ENCODE results near the gene ATXN3. TPM values are rescaled to one million over a fixed set of nuclear protein-coding genes. Genes with fewer than 3 reads are reported as not detected.
A peak's percentile ranks its signal among the peaks of the same experiment; 100 is the strongest.

ATXN3 gene
- total and polyA plus RNA-seq, 2 of the 13 experiments (the other 11 are each of a cell fraction or from before 2014, with no cell fraction given): 14.9 to 17.3 TPM

DNA sequence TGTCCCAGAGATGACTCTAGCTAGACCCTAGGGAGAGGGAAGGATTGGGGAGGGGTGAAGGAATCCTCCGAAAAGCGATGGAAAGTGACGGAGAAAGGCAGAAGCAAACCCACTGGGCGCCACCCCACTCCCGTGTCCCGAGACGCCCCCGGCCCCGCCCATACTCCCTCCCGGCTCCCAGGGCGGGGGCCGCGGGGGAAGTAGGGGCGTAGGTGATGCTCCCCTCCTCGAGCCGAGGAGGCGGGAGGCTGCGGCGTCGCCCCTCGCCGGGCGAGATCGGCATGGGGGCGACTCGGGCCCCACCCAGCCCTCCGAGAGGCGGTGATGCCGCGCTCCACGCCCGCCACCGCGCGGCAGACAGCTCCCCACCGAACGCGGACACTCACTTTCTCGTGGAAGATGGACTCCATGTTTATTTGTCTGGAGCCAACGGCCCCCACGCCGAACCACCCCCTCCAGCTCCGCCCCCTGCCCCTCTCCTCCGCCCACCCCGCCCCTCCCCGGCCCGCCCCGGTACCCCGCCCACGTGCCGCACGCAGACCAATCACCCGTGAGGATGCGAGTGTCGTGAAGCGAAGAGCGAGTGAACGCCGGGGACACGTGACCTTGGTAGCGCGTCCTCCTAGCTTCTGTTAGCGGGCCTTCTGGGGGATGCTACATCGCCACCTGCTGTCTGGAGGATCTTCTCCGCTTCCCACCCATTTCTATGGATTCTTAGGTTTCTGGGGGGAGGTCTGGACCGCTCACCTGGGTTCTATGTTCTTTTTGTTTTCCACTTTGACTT, at the start of gene ATXN3 (continued):
- TF ChIP-seq CREM (IDR thresholded peaks at IDR 0.05) (peak; percentile 51; the same call in 1 of the 2 replicates), CREM (CRISPR knock-in tag; IDR thresholded peaks at IDR 0.05) (no peak), MZF1 (CRISPR knock-in tag; IDR thresholded peaks at IDR 0.05; ENCODE audit: borderline replicate concordance) (no peak), HOXA9 (CRISPR knock-in tag; IDR thresholded peaks at IDR 0.05; ENCODE audit: borderline replicate concordance) (no peak), POLR2A (IDR thresholded peaks at IDR 0.05; ENCODE audit: insufficient read depth in 1 of 2, low read depth in 2 of 2, low read length in 2 of 2) (peak; percentile 44 to 71; a peak in 3 of 4 replicates), SNAI1 (CRISPR knock-in tag; IDR thresholded peaks at IDR 0.05; ENCODE audit: borderline replicate concordance) (no peak), U2AF1 (optimal IDR thresholded peaks at IDR 0.05; ENCODE audit: low read depth, low read length) (no peak), MEIS1 (CRISPR knock-in tag; IDR thresholded peaks at IDR 0.05; ENCODE audit: borderline replicate concordance) (no peak), ZNF329 (CRISPR knock-in tag; IDR thresholded peaks at IDR 0.05; ENCODE audit: low read depth) (no peak), PAF1 (CRISPR knock-in tag; IDR thresholded peaks at IDR 0.05) (no peak), SIN3B (IDR thresholded peaks at IDR 0.05; ENCODE audit: low read length) (no peak; the same call in 1 of the 2 replicates), ZNF317 (CRISPR knock-in tag; IDR thresholded peaks at IDR 0.05) (no peak), MAF1 (CRISPR knock-in tag; IDR thresholded peaks at IDR 0.05; ENCODE audit: borderline replicate concordance) (no peak), ZNF282 (IDR thresholded peaks at IDR 0.05; ENCODE audit: partially characterized antibody) (no peak), ZNF292 (CRISPR knock-in tag; IDR thresholded peaks at IDR 0.05; ENCODE audit: borderline replicate concordance, low read depth) (no peak), ZNF549 (CRISPR knock-in tag; IDR thresholded peaks at IDR 0.05) (no peak), ZNF552 (CRISPR knock-in tag; IDR thresholded peaks at IDR 0.05; ENCODE audit: borderline replicate concordance) (no peak), ELF3 (CRISPR knock-in tag; IDR thresholded peaks at IDR 0.05) (peak; percentile 19; the same call in 1 of the 2 replicates), HCFC1 (IDR thresholded peaks at IDR 0.05; ENCODE audit: low read depth, low read length) (peak; percentile 38; the same call in 1 of the 2 replicates)
- TF ChIP-seq, protein P1, sequence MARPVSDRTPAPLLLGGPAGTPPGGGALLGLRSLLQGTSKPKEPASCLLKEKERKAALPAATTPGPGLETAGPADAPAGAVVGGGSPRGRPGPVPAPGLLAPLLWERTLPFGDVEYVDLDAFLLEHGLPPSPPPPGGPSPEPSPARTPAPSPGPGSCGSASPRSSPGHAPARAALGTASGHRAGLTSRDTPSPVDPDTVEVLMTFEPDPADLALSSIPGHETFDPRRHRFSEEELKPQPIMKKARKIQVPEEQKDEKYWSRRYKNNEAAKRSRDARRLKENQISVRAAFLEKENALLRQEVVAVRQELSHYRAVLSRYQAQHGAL (CRISPR knock-in tag; IDR thresholded peaks at IDR 0.05; ENCODE audit: not compliant biosample characterization): no peak
- TF ChIP-seq, protein P2, sequence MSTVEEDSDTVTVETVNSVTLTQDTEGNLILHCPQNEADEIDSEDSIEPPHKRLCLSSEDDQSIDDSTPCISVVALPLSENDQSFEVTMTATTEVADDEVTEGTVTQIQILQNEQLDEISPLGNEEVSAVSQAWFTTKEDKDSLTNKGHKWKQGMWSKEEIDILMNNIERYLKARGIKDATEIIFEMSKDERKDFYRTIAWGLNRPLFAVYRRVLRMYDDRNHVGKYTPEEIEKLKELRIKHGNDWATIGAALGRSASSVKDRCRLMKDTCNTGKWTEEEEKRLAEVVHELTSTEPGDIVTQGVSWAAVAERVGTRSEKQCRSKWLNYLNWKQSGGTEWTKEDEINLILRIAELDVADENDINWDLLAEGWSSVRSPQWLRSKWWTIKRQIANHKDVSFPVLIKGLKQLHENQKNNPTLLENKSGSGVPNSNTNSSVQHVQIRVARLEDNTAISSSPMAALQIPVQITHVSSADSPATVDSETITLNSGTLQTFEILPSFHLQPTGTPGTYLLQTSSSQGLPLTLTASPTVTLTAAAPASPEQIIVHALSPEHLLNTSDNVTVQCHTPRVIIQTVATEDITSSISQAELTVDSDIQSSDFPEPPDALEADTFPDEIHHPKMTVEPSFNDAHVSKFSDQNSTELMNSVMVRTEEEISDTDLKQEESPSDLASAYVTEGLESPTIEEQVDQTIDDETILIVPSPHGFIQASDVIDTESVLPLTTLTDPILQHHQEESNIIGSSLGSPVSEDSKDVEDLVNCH (CRISPR knock-in tag; IDR thresholded peaks at IDR 0.05): no peak
- TF ChIP-seq, protein P3, sequence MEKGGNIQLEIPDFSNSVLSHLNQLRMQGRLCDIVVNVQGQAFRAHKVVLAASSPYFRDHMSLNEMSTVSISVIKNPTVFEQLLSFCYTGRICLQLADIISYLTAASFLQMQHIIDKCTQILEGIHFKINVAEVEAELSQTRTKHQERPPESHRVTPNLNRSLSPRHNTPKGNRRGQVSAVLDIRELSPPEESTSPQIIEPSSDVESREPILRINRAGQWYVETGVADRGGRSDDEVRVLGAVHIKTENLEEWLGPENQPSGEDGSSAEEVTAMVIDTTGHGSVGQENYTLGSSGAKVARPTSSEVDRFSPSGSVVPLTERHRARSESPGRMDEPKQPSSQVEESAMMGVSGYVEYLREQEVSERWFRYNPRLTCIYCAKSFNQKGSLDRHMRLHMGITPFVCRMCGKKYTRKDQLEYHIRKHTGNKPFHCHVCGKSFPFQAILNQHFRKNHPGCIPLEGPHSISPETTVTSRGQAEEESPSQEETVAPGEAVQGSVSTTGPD (CRISPR knock-in tag; IDR thresholded peaks at IDR 0.05): no peak
- TF ChIP-seq, protein P4, sequence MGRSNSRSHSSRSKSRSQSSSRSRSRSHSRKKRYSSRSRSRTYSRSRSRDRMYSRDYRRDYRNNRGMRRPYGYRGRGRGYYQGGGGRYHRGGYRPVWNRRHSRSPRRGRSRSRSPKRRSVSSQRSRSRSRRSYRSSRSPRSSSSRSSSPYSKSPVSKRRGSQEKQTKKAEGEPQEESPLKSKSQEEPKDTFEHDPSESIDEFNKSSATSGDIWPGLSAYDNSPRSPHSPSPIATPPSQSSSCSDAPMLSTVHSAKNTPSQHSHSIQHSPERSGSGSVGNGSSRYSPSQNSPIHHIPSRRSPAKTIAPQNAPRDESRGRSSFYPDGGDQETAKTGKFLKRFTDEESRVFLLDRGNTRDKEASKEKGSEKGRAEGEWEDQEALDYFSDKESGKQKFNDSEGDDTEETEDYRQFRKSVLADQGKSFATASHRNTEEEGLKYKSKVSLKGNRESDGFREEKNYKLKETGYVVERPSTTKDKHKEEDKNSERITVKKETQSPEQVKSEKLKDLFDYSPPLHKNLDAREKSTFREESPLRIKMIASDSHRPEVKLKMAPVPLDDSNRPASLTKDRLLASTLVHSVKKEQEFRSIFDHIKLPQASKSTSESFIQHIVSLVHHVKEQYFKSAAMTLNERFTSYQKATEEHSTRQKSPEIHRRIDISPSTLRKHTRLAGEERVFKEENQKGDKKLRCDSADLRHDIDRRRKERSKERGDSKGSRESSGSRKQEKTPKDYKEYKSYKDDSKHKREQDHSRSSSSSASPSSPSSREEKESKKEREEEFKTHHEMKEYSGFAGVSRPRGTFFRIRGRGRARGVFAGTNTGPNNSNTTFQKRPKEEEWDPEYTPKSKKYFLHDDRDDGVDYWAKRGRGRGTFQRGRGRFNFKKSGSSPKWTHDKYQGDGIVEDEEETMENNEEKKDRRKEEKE (IDR thresholded peaks at IDR 0.05): no peak

Data from HepG2 (cell line).